ENCODE measurements around the gene KLHL13.
"Not testable (repeated sequence)": the region's sequence is repeated elsewhere in the genome, so short reads cannot be mapped to it uniquely, and the experiment has no call there.

KLHL13 gene

GRCh38 chrX:117989512-117989911 lies 127.1 kb downstream of the KLHL13 start:
- DNase-seq: no peak

- no peak for DNase-seq
Measured at GRCh38 chrX:117987373-117987772, 129.2 kb downstream of the KLHL13 start.

GRCh38 chrX:117985241-117985640 lies 131.4 kb downstream of the KLHL13 start:
- no peak for DNase-seq

GRCh38 chrX:117982694-117983392 lies 133.8 kb downstream of the KLHL13 start:
- DNase-seq: no peak

GRCh38 chrX:117978402-117978801 lies 138.2 kb downstream of the KLHL13 start:
- no peak for DNase-seq

- DNase-seq: no peak
Measured at GRCh38 chrX:117977526-117977925, 139.1 kb downstream of the KLHL13 start.

GRCh38 chrX:117973110-117973807 lies 143.4 kb downstream of the KLHL13 start:
- DNase-seq: no peak

GRCh38 chrX:117972711-117973109 lies 143.9 kb downstream of the KLHL13 start:
- no peak for DNase-seq

GRCh38 chrX:117969782-117970181 lies 146.8 kb downstream of the KLHL13 start:
- no peak for DNase-seq

- DNase-seq: no peak
Measured at GRCh38 chrX:117969328-117969727, 147.3 kb downstream of the KLHL13 start.

- DNase-seq: no peak
Measured at GRCh38 chrX:117959045-117959444, 157.6 kb downstream of the KLHL13 start.

GRCh38 chrX:117957128-117957527 lies 159.5 kb downstream of the KLHL13 start:
- DNase-seq: no peak

GRCh38 chrX:117939296-117939695 lies 177.3 kb downstream of the KLHL13 start:
- not testable (repeated sequence) for DNase-seq

- no peak for DNase-seq
Measured at GRCh38 chrX:117936118-117936517, 180.5 kb downstream of the KLHL13 start.

- DNase-seq: not testable (repeated sequence)
Measured at GRCh38 chrX:117930116-117930515, 186.5 kb downstream of the KLHL13 start.

GRCh38 chrX:117919755-117920154 lies 196.9 kb downstream of the KLHL13 start:
- no peak for DNase-seq

- DNase-seq: no peak
Measured at GRCh38 chrX:117910216-117910615, 206.4 kb downstream of the KLHL13 start.

- DNase-seq: no peak
Measured at GRCh38 chrX:117898226-117898625, 218.4 kb downstream of the KLHL13 start.

GRCh38 chrX:117895418-117895817 lies 221.2 kb downstream of the KLHL13 start:
- DNase-seq: no peak

- DNase-seq: no peak
Measured at GRCh38 chrX:117892469-117892868, 224.1 kb downstream of the KLHL13 start.

GRCh38 chrX:117871796-117872195 lies 244.8 kb downstream of the KLHL13 start:
- no peak for DNase-seq

- DNase-seq: no peak
Measured at GRCh38 chrX:117860517-117860916, 256.1 kb downstream of the KLHL13 start.

GRCh38 chrX:117854806-117855205 lies 261.8 kb downstream of the KLHL13 start:
- no peak for DNase-seq

- DNase-seq: no peak
Measured at GRCh38 chrX:117851025-117851424, 265.6 kb downstream of the KLHL13 start.

All from NCI-H226 (cell line).